NCI-H128 (cell line): Measurements from ENCODE around the gene TTC6.

Experiments used
- DNase-seq: peaks from one replicate; lab custom pipeline; 2025; ENCODE audit not compliant: unreplicated experiment; lab: John Stamatoyannopoulos, UW

TTC6 gene

DNA sequence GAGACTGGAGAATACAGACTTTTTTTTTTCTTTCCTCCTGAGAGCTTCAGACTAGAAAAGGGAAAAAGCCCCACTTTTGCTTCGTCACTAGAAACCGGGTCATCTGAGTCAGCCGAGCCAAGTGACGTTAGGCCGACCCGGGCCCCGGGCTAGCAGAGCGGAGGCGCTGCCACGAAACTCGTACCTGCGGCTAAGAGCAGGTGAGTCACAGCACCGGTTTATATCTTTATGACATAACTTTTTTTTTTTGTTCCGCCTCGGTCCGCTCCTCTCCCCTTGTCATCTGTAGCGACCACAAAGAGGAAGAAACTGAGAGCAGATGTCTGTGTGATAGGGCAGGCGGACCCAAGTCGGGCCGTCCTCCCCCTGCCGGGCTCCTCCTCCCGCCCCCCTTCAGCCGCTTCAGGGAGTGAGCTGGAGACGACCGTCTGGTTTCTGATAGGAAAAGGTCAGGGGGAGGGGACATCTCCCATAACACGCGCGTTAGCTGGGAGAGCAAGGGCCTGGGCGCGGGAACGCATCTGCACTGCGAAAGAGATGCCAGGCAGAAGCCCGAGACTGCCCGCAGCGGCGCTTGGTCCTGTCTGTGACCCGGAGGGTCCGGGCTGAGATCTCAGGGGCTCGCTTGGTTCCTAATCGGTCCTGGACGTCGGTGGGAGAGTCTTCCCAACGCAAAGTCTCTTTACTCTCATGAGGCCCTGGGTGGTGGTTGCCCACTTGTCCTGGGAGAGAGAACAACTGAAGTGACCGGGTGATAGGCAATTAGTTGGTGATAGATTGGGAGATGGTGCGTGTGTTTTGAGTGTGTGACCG lies 586 bp downstream of the TTC6 start:
- peak; percentile 87 for DNase-seq

GRCh38 chr14:37596790-37597472 lies 1.5 kb downstream of the TTC6 start:
- no peak for DNase-seq

GRCh38 chr14:37597538-37597913 lies 2.1 kb downstream of the TTC6 start:
- no peak for DNase-seq

GRCh38 chr14:37597914-37598746 lies 2.7 kb downstream of the TTC6 start:
- DNase-seq, result no peak

GRCh38 chr14:37598747-37599506 lies 3.5 kb downstream of the TTC6 start:
- no peak for DNase-seq

GRCh38 chr14:37599507-37600368 lies 4.3 kb downstream of the TTC6 start:
- DNase-seq, result no peak

GRCh38 chr14:37600880-37601741 lies 5.7 kb downstream of the TTC6 start:
- DNase-seq, result no peak

GRCh38 chr14:37601865-37602264 lies 6.4 kb downstream of the TTC6 start:
- DNase-seq, result no peak

- no peak for DNase-seq
Observed at GRCh38 chr14:37602605-37603453, 7.4 kb downstream of the TTC6 start.

DNA sequence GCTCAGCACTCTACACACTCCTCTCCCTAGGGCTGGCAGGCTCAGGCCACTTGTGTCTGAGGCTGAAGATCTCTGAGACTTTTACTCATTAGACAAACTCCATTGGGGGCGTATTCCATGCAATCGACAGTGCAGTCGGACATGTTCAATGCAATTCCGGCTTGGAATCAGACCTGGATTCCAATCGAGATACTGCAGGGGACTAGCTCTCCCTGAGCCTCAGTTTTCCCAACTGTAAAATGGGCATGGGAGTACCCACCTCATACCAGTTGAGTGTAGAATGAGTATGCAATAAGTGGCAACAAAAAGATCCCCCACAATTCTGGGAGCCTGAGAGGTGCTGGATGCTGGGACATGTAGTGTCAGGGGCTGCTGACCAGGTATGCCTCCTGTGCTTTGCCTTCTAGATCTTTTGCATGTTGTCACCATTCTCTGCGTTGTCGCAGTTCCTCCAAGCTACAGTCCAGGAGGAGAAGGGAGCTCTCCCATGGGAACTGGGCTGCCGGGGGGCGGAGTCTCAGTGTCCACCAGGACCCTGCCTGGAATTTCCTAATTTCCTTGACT lies 8.3 kb downstream of the TTC6 start:
- no peak for DNase-seq

- no peak for DNase-seq
Observed at GRCh38 chr14:37606678-37607077, 11.2 kb downstream of the TTC6 start.

DNA sequence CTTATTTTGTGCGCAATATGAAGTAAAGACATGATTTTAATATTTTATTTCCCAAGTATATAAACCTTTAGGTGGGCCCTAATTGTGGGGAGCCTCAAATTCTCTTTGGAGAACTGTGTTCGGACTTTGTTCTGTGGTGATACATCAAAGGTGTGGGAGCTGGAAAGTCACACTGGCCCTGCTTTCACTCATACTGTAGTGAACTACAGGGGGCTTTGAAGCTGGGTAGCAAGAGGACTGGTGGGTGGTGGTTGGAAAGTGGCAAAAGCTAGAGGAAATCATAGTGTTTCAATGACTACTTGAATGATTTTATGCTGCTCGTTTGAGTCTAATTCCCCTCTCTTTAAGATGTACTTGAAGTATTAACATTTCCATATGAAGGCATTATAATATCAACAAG lies 13.2 kb downstream of the TTC6 start:
- DNase-seq, result no peak

GRCh38 chr14:37610945-37611523 lies 15.6 kb downstream of the TTC6 start:
- DNase-seq, result no peak

DNA sequence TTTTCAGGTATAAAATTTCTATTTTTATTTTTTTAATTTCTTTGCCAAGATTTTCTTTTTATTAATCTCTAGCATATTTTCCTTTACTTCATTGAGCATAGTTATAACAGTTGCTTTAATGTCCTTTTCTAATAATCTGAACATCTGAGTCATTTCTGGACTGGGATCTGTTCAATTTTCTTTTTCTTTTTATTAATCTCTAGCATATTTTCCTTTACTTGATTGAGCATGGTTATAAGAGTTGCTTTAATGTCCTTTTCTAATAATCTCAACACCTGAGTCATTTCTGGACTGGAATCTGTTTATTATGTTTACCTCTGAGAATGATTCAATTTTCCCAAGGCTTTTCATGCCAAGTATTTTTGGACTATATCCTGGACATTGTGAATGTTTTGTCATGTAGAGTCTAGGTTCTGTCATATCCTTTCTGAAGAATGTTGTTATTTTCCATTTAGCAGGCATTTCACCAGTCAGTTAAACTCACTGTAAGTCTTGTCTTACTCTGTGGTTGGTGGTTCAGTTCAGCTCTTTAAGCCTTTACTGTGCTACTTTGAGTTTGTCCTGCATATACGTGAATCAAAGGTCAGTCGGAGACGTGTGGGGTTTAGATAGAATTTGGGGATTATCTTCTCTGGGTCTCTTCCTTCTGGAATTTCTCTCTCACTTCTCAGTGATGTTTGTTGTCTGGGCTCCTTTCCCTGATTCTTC lies 20.3 kb downstream of the TTC6 start:
- DNase-seq, result no peak

- no peak for DNase-seq
Observed at GRCh38 chr14:37616853-37617252, 21.4 kb downstream of the TTC6 start.

DNA sequence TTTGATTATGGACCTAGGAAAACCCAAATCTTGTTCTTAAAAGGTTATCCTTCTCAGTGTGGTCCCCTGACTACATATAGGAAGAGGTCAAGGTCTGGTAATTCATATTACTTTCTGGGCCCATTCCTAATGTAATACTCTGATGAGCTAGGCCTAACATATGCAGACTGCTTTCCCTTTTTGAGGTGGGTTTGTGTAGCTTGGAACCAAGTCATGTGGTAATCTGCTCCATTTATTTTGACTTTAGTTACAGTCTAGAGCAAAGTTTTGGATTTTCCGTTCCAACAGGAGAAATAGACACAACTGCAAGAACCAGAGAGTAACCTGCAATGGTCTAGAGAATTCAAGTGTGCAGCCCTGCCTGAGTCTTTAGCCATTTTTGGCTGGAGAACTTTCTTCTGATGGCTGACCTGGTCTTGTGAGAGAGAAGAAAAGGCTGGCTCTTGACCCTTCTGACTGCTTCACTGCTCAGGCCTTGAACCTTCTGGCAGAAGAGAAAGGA lies 22.5 kb downstream of the TTC6 start:
- DNase-seq, result no peak
